Aorta (tissue), 5 donors: Measurements from ENCODE around the gene SIGLEC8. TPM values are rescaled to one million over a fixed set of nuclear protein-coding genes. Genes with fewer than 3 reads are reported as not detected.
"Not testable (repeated sequence)": the region's sequence is repeated elsewhere in the genome, so short reads cannot be mapped to it uniquely, and the experiment has no call there.

Source experiments
- ATAC-seq: fragments of 200-7000 bp; cut with Tn5 transposase; one replicate; pipeline ENCODE4 v1.9.1; 2022; ENCODE audit warnings: moderate library complexity; ENCODE audit not compliant: low FRiP score
- DNase-seq, 2 donors: peaks; one replicate each; pipeline ENCODE4 v3.0.0-alpha.2; 2020
- H3K27ac ChIP-seq, 2 donors: one replicate each; pipeline ENCODE4 v1.5.1; 2013; ENCODE audit warnings: low read length in 2 of 2, mild to moderate bottlenecking in 2 of 2, moderate library complexity in 2 of 2, control low read depth in 1 of 2, inconsistent platforms in 1 of 2, low read depth in 1 of 2
- H3K27me3 ChIP-seq, 2 donors: one replicate each; pipeline ENCODE4 v1.6.1; 2013; ENCODE audit warnings: control low read depth in 1 of 2, low read length in 1 of 2, mild to moderate bottlenecking in 1 of 2, moderate library complexity in 1 of 2; ENCODE audit not compliant: insufficient read depth in 2 of 2, control insufficient read depth in 1 of 2
- H3K36me3 ChIP-seq, 2 donors: one replicate each; pipeline ENCODE4 v1.6.1; 2013; ENCODE audit warnings: control low read depth in 1 of 2, low read length in 1 of 2, mild to moderate bottlenecking in 1 of 2; ENCODE audit not compliant: insufficient read depth in 2 of 2, control insufficient read depth in 1 of 2
- H3K4me1 ChIP-seq, 2 donors: one replicate each; pipeline ENCODE4 v1.6.1; 2013; ENCODE audit warnings: low read length in 2 of 2, control low read depth in 1 of 2, mild to moderate bottlenecking in 1 of 2, moderate library complexity in 1 of 2; ENCODE audit not compliant: insufficient read depth in 2 of 2, control insufficient read depth in 1 of 2
- H3K4me3 ChIP-seq, 2 donors: one replicate each; pipeline ENCODE4 v1.5.1; 2013; ENCODE audit warnings: low read length in 2 of 2, control low read depth in 1 of 2, mild to moderate bottlenecking in 1 of 2
- H3K9me3 ChIP-seq: one replicate; pipeline ENCODE4 v1.6.1; 2013; ENCODE audit warnings: mild to moderate bottlenecking, low read length; ENCODE audit not compliant: control insufficient read depth
- WGBS, 2 donors: extraction: QIAGEN DNeasy Blood & Tissue Kit; methylation state at CpG; one replicate each; pipeline ENCODE4 v1.1.7; 2013; 5-methylcytosine and 5-hydroxymethylcytosine counted together
- intact Hi-C, 2 donors: fragments of 100-400 bp; cut with DNase I; formaldehyde crosslinking; loops; one replicate each; pipeline versions ENCODE4 v1.14.2 to v1.15.0; 2022
- polyA plus RNA-seq, 2 donors: library from polyadenylated mRNA; stranded (reverse); fragments of 200-250 nt; gene quantifications; one replicate each; pipeline ENCODE4 v1.2.3, GENCODE V29; 2013
- total RNA-seq, 2 donors: library from RNA; stranded (reverse); fragmentation: NEBNext Ultra II Directional; extraction: Animal tissue kit (Norgen Biotek cat#: 25700); gene quantifications; one replicate each; pipeline ENCODE4 v1.2.1, GENCODE V29; 2021
- donor health status: healthy with polysubstance abuse.
- donor health status: Bipolar disorder and iron deficiency.
- donor health status: DM: no; HTN: no; CAD: no.
- donor health status: DM: no; HTN: no; CAD: no.
- donor health status: DM: yes; HTN: yes; CAD: no.

The SIGLEC8 gene
- total and polyA plus RNA-seq, 4 donors = 0.15 to 1.1 (median 0.42) TPM

GRCh38 chr19:51460164-51460992 is 2.1 kb upstream of the SIGLEC8 start:
- Histone ChIP-seq H3K36me3 (no peaks in the 10 kb centered on the region), H3K4me1 (no peaks in the 10 kb centered on the region), H3K9me3 (no peaks in the 10 kb centered on the region), H3K27ac (no peak overlapping the region), H3K4me3 (no peak overlapping the region), H3K27me3 (no peaks in the 10 kb centered on the region)
- DNase-seq (no peak), ATAC-seq (no peak)
- 59 to 61% methylated on average over 13 of the region's 13 CpGs for WGBS, 2 donors
- intact Hi-C loops = no loop called here

- no peak for ATAC-seq
- no peaks in the 10 kb centered on the region for H3K4me1 ChIP-seq
- H3K36me3 ChIP-seq = no peaks in the 10 kb centered on the region
- WGBS, 2 donors = 75 to 77% methylated on average over 14 of the region's 14 CpGs
- H3K9me3 ChIP-seq = no peaks in the 10 kb centered on the region
- no peak overlapping the region for H3K4me3 ChIP-seq
- H3K27ac ChIP-seq = no peak overlapping the region
- no peaks in the 10 kb centered on the region for H3K27me3 ChIP-seq
- no peak for DNase-seq
- intact Hi-C loops = no loop called here
These were observed 748 bp upstream of the SIGLEC8 start for GRCh38 chr19:51458899-51459505.

GRCh38 chr19:51457351-51458013 is 772 bp downstream of the SIGLEC8 start:
- intact Hi-C loops = no loop called here
- Histone ChIP-seq H3K27me3 (no peaks in the 10 kb centered on the region), H3K9me3 (no peaks in the 10 kb centered on the region), H3K27ac (no peak overlapping the region), H3K36me3 (no peaks in the 10 kb centered on the region), H3K4me3 (no peak overlapping the region), H3K4me1 (no peaks in the 10 kb centered on the region)
- ATAC-seq = no peak
- 76 to 81% methylated on average over 11 of the region's 11 CpGs for WGBS, 2 donors
- no peak for DNase-seq

- intact Hi-C loops = no loop called here
- H3K36me3 ChIP-seq = no peaks in the 10 kb centered on the region
- DNase-seq (no peak), ATAC-seq (no peak)
- H3K27me3 ChIP-seq = no peaks in the 10 kb centered on the region
- no peak overlapping the region for H3K4me3 ChIP-seq
- no peak overlapping the region for H3K27ac ChIP-seq
- WGBS, 2 donors = 68 to 69% methylated on average over 11 of the region's 11 CpGs
- no peaks in the 10 kb centered on the region for H3K4me1 ChIP-seq
- H3K9me3 ChIP-seq = no peaks in the 10 kb centered on the region
These were observed 1.5 kb downstream of the SIGLEC8 start for GRCh38 chr19:51456541-51457290.

GRCh38 chr19:51450730-51451307 is 7.4 kb downstream of the SIGLEC8 start:
- ATAC-seq (no peak), DNase-seq (no peak)
- Histone ChIP-seq H3K27ac (no peak overlapping the region), H3K36me3 (no peaks in the 10 kb centered on the region), H3K4me3 (no peak overlapping the region), H3K9me3 (no peaks in the 10 kb centered on the region), H3K27me3 (no peaks in the 10 kb centered on the region), H3K4me1 (no peaks in the 10 kb centered on the region)
- WGBS, 2 donors = 78 to 87% methylated on average over 5 of the region's 5 CpGs
- intact Hi-C loops = no loop called here

- no peak overlapping the region for H3K27ac ChIP-seq
- DNase-seq (no peak), ATAC-seq (no peak)
- H3K9me3 ChIP-seq = no peaks in the 10 kb centered on the region
- H3K36me3 ChIP-seq = no peaks in the 10 kb centered on the region
- H3K4me1 ChIP-seq = no peaks in the 10 kb centered on the region
- intact Hi-C loops = no loop called here
- no peaks in the 10 kb centered on the region for H3K27me3 ChIP-seq
- 68 to 71% methylated on average over 13 of the region's 13 CpGs for WGBS, 2 donors
- H3K4me3 ChIP-seq = no peak overlapping the region
These were observed 9.7 kb downstream of the SIGLEC8 start for GRCh38 chr19:51448411-51449016.

GRCh38 chr19:51448011-51448410 is 10.2 kb downstream of the SIGLEC8 start:
- no peaks in the 10 kb centered on the region for H3K36me3 ChIP-seq
- 77% methylated on average over 7 of the region's 7 CpGs for WGBS, 2 donors
- no peak overlapping the region for H3K4me3 ChIP-seq
- H3K27ac ChIP-seq = no peak overlapping the region
- intact Hi-C loops = no loop called here
- DNase-seq = no peak
- ATAC-seq = no peak
- H3K4me1 ChIP-seq = no peaks in the 10 kb centered on the region
- no peaks in the 10 kb centered on the region for H3K9me3 ChIP-seq
- no peaks in the 10 kb centered on the region for H3K27me3 ChIP-seq

- WGBS, 2 donors = 72 to 84% methylated on average over 3 of the region's 3 CpGs
These were observed 10.7 kb downstream of the SIGLEC8 start for GRCh38 chr19:51447510-51447909.

More at GRCh38 chr19:51447510-51447909, 10.7 kb downstream of the SIGLEC8 start:
- H3K27me3 ChIP-seq, ATAC-seq, H3K36me3 ChIP-seq, H3K9me3 ChIP-seq, H3K4me3 ChIP-seq, H3K27ac ChIP-seq, H3K4me1 ChIP-seq, intact Hi-C loops, DNase-seq: not testable (repeated sequence)
